Ureter (tissue), 1 donor: ENCODE measurements around the gene CEP170B. TPM values are rescaled to one million over a fixed set of nuclear protein-coding genes. Genes with fewer than 3 reads are reported as not detected.
"Not testable (repeated sequence)": the region's sequence is repeated elsewhere in the genome, so short reads cannot be mapped to it uniquely, and the experiment has no call there.

Source experiments
- DNase-seq: peaks from one replicate; pipeline ENCODE4 v3.0.0-alpha.2; 2020; ENCODE audit warnings: low spot score
- total RNA-seq: library from RNA; stranded (reverse); gene quantifications from one replicate; pipeline ENCODE4 v1.2.4, GENCODE V29; 2023
- donor health status: DM: yes; HTN: yes; CAD: no.

Gene CEP170B
- total RNA-seq, 1 donor from 2014 or later = 42.2 TPM

- DNase-seq = no peak
Observed at GRCh38 chr14:104878582-104878981, 13.5 kb downstream of the CEP170B start.

- no peak for DNase-seq
Observed at GRCh38 chr14:104879201-104879982, 14.3 kb downstream of the CEP170B start.

GRCh38 chr14:104879983-104880565 is 15.0 kb downstream of the CEP170B start:
- DNase-seq = no peak

- no peak for DNase-seq
Observed at GRCh38 chr14:104880584-104881210, 15.6 kb downstream of the CEP170B start.

- no peak for DNase-seq
Observed at GRCh38 chr14:104881369-104881979, 16.4 kb downstream of the CEP170B start.

- no peak for DNase-seq
Observed at GRCh38 chr14:104882325-104882973, 17.4 kb downstream of the CEP170B start.

GRCh38 chr14:104882991-104883660 is 18.1 kb downstream of the CEP170B start:
- no peak for DNase-seq

GRCh38 chr14:104883681-104884361 is 18.8 kb downstream of the CEP170B start:
- no peak for DNase-seq

GRCh38 chr14:104884381-104884780 is 19.3 kb downstream of the CEP170B start:
- DNase-seq = not testable (repeated sequence)

GRCh38 chr14:104885031-104885972 is 20.2 kb downstream of the CEP170B start:
- DNase-seq = no peak

- DNase-seq = no peak
Observed at GRCh38 chr14:104885973-104886689, 21.1 kb downstream of the CEP170B start.

- no peak for DNase-seq
Observed at GRCh38 chr14:104886690-104887622, 21.9 kb downstream of the CEP170B start.

- no peak for DNase-seq
Observed at GRCh38 chr14:104887623-104888488, 22.8 kb downstream of the CEP170B start.

GRCh38 chr14:104888489-104889374 is 23.7 kb downstream of the CEP170B start:
- no peak for DNase-seq

- no peak for DNase-seq
Observed at GRCh38 chr14:104889375-104889757, 24.3 kb downstream of the CEP170B start.

- not testable (repeated sequence) for DNase-seq
Observed at GRCh38 chr14:104890292-104890691, 25.2 kb downstream of the CEP170B start.
